ENCODE data around the gene CRELD1.

CRELD1 gene

GRCh38 chr3:9945358-9945757, 11.7 kb downstream of the CRELD1 start:
- Histone ChIP-seq H3K27ac (no peak overlapping the region), H3K4me1 (peaks cover 0 to 7% (median 4%) of the 10 kb centered on the region in 10 experiments; a peak in 11 of 20 replicates), H3K36me3 (peaks cover 43 to 89% (median 63%) of the 10 kb centered on the region in 11 experiments), H4K20me1 (peaks cover 0 to 48% (median 0%) of the 10 kb centered on the region in 11 experiments; a peak in 5 of 22 replicates), H3K9ac (no peak overlapping the region), H3K9me3 (replicated peaks in 1 of 11) (peaks cover 0 to 4% (median 0%) of the 10 kb centered on the region in 11 experiments; a peak in 1 of 22 replicates), H3K4me2 (no peak overlapping the region), H3K4me3 (no peak overlapping the region), H3K27me3 (no peaks in the 10 kb centered on the region)
- TF ChIP-seq Cebpa-rat (IDR thresholded peaks at IDR 0.05): no peak

GRCh38 chr3:9946112-9947024, 12.7 kb downstream of the CRELD1 start:
- peaks cover 0 to 4% (median 0%) of the 10 kb centered on the region in 11 experiments; a peak in 1 of 22 replicates for H3K9me3 ChIP-seq (replicated peaks in 1 of 11)
- H3K9ac ChIP-seq: no peak overlapping the region
- TF ChIP-seq Cebpa-rat (IDR thresholded peaks at IDR 0.05): no peak
- no peak overlapping the region for H3K27ac ChIP-seq
- peaks cover 36 to 81% (median 55%) of the 10 kb centered on the region in 11 experiments for H3K36me3 ChIP-seq
- no peak overlapping the region for H3K4me3 ChIP-seq
- peaks cover 0 to 48% (median 0%) of the 10 kb centered on the region in 11 experiments; a peak in 5 of 22 replicates for H4K20me1 ChIP-seq
- no peaks in the 10 kb centered on the region for H3K27me3 ChIP-seq
- H3K4me1 ChIP-seq: peaks cover 8 to 17% (median 14%) of the 10 kb centered on the region in 10 experiments
- no peak overlapping the region for H3K4me2 ChIP-seq

- H3K4me2 ChIP-seq: no peak overlapping the region
- H3K27ac ChIP-seq: no peak overlapping the region
- no peak overlapping the region for H3K9ac ChIP-seq
Observed at GRCh38 chr3:9947025-9947995, 13.7 kb downstream of the CRELD1 start.

GRCh38 chr3:9948586-9948985, 15.0 kb downstream of the CRELD1 start:
- no peaks in the 10 kb centered on the region for H3K27me3 ChIP-seq
- no peak overlapping the region for H3K4me2 ChIP-seq
- peaks cover 0 to 33% (median 0%) of the 10 kb centered on the region in 11 experiments; a peak in 5 of 22 replicates for H4K20me1 ChIP-seq
- H3K4me1 ChIP-seq: peaks cover 13 to 36% (median 30%) of the 10 kb centered on the region in 10 experiments
- H3K9me3 ChIP-seq (replicated peaks in 1 of 11): peaks cover 0 to 4% (median 0%) of the 10 kb centered on the region in 11 experiments; a peak in 1 of 22 replicates
- no peak for TF ChIP-seq Cebpa-rat (IDR thresholded peaks at IDR 0.05)
- H3K36me3 ChIP-seq: peaks cover 21 to 60% (median 35%) of the 10 kb centered on the region in 11 experiments
- peak overlapping the region in 1 of 11 experiments; percentile 23; a peak in 1 of 22 replicates for H3K9ac ChIP-seq
- H3K4me3 ChIP-seq: no peak overlapping the region
- no peak overlapping the region for H3K27ac ChIP-seq

More at GRCh38 chr3:9947025-9947995, 13.7 kb downstream of the CRELD1 start:
- Histone ChIP-seq H3K27me3 (no peaks in the 10 kb centered on the region), H3K4me1 (peaks cover 13 to 24% (median 21%) of the 10 kb centered on the region in 10 experiments), H3K36me3 (peaks cover 33 to 72% (median 48%) of the 10 kb centered on the region in 11 experiments), H3K9me3 (replicated peaks in 1 of 11) (peaks cover 0 to 4% (median 0%) of the 10 kb centered on the region in 11 experiments; a peak in 1 of 22 replicates), H4K20me1 (peaks cover 0 to 46% (median 0%) of the 10 kb centered on the region in 11 experiments; a peak in 5 of 22 replicates), H3K4me3 (no peak overlapping the region)
- no peak for TF ChIP-seq Cebpa-rat (IDR thresholded peaks at IDR 0.05)

GRCh38 chr3:9949115-9949514, 15.5 kb downstream of the CRELD1 start:
- Histone ChIP-seq H3K4me2 (no peak overlapping the region), H3K36me3 (peaks cover 15 to 54% (median 30%) of the 10 kb centered on the region in 11 experiments), H3K9ac (peak overlapping the region in 2 of 11 experiments; percentile 23 to 38; a peak in 2 of 22 replicates)

GRCh38 chr3:9949626-9950025, 16.0 kb downstream of the CRELD1 start:
- H3K27ac ChIP-seq: no peak overlapping the region
- TF ChIP-seq Cebpa-rat (IDR thresholded peaks at IDR 0.05): no peak
- no peaks in the 10 kb centered on the region for H3K27me3 ChIP-seq

More at GRCh38 chr3:9949115-9949514, 15.5 kb downstream of the CRELD1 start:
- Histone ChIP-seq H3K4me1 (peaks cover 17 to 40% (median 34%) of the 10 kb centered on the region in 10 experiments), H3K27me3 (no peaks in the 10 kb centered on the region), H3K9me3 (replicated peaks in 1 of 11) (peaks cover 0 to 4% (median 0%) of the 10 kb centered on the region in 11 experiments; a peak in 1 of 22 replicates), H4K20me1 (peaks cover 0 to 31% (median 0%) of the 10 kb centered on the region in 11 experiments; a peak in 5 of 22 replicates), H3K4me3 (no peak overlapping the region), H3K27ac (no peak overlapping the region)
- TF ChIP-seq Cebpa-rat (IDR thresholded peaks at IDR 0.05): no peak

GRCh38 chr3:9951126-9951525, 17.5 kb downstream of the CRELD1 start:
- peak overlapping the region; percentile 61 to 81 (median 74); a peak in 20 of 22 replicates for H3K9ac ChIP-seq
- peaks cover 0 to 4% (median 0%) of the 10 kb centered on the region in 11 experiments; a peak in 1 of 22 replicates for H3K9me3 ChIP-seq (replicated peaks in 1 of 11)
- H4K20me1 ChIP-seq: peaks cover 0 to 31% (median 0%) of the 10 kb centered on the region in 11 experiments; a peak in 3 of 22 replicates
- TF ChIP-seq Cebpa-rat (IDR thresholded peaks at IDR 0.05): no peak
- H3K27me3 ChIP-seq: no peaks in the 10 kb centered on the region
- H3K27ac ChIP-seq: peak overlapping the region in 7 of 11 experiments; percentile 27 to 57 (median 48); a peak in 9 of 22 replicates
- H3K4me3 ChIP-seq: peak overlapping the region; percentile 69 to 84 (median 75); a peak in 19 of 20 replicates
- peaks cover 6 to 36% (median 17%) of the 10 kb centered on the region in 11 experiments; a peak in 18 of 22 replicates for H3K36me3 ChIP-seq
- H3K4me2 ChIP-seq: peak overlapping the region; percentile 82 to 100 (median 98)
- H3K4me1 ChIP-seq: peaks cover 28 to 59% (median 44%) of the 10 kb centered on the region in 10 experiments

More at GRCh38 chr3:9949626-9950025, 16.0 kb downstream of the CRELD1 start:
- peaks cover 0 to 31% (median 0%) of the 10 kb centered on the region in 11 experiments; a peak in 4 of 22 replicates for H4K20me1 ChIP-seq
- H3K9me3 ChIP-seq (replicated peaks in 1 of 11): peaks cover 0 to 4% (median 0%) of the 10 kb centered on the region in 11 experiments; a peak in 1 of 22 replicates
- H3K4me3 ChIP-seq: no peak overlapping the region
- H3K4me1 ChIP-seq: peaks cover 22 to 45% (median 37%) of the 10 kb centered on the region in 10 experiments
- peaks cover 11 to 49% (median 25%) of the 10 kb centered on the region in 11 experiments; a peak in 19 of 22 replicates for H3K36me3 ChIP-seq
- peak overlapping the region in 2 of 11 experiments; percentile 82 to 99; a peak in 2 of 22 replicates for H3K4me2 ChIP-seq
- peak overlapping the region in 2 of 11 experiments; percentile 6 to 38; a peak in 4 of 22 replicates for H3K9ac ChIP-seq

Data from BLaER1 treated with 17β-estradiol and CSF1 and Interleukin-3, amounts not matched to agents 10 nM and 100 nM (cell line).